ENCODE results near the gene SPATA31D3.

GRCh38 chr9:81971727-81972126, 28.4 kb downstream of the SPATA31D3 start:
- TF ChIP-seq CTCF (IDR thresholded peaks at IDR 0.05; ENCODE audit: low read depth, low read length, poor library complexity, severe bottlenecking) (no peak), EZH2phosphoT487 (IDR thresholded peaks at IDR 0.05; ENCODE audit: borderline replicate concordance, low read length) (no peak)
